ENCODE measurements around the gene TUBGCP3. TPM values are rescaled to one million over a fixed set of nuclear protein-coding genes. Genes with fewer than 3 reads are reported as not detected.

TUBGCP3 gene
- total RNA-seq, 1 experiment from 2014 or later = 47.4 TPM

DNA sequence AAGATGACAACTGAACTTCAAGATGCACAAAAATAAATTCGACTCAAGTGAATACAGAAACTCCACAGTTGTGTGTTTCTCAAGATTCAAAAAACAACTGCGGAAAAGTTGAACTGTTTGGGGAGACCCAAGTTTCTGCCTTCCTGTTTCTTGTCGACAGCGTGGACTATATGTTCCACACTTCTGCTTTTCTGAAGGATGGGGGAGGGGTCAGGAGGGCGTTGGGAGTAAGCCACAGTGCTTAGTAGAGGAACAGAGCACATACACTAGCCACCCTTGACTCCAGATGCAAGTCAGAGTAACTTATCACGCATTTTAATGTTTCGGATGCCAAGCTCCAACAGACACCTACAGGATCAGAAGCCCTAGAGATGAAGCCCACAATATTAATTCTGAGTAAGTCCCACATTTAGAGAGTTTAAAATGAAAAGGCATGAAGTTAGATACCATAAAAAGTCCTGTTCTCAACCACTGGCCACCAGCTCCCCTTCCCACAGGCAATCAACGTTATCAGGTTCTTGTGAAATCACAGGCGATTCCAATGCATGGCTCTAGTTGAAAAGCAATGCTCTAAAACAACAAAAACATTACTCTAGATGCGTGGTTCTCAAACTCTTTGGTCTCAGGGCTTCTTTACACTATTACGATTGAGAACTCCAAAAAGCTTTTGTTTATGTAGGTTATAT, 4.2 kb downstream of the TUBGCP3 start:
- Histone ChIP-seq H4K20me1 (ENCODE audit: insufficient read depth) (peaks cover 24% of the 10 kb centered on the region), H3K4me2 (no peak overlapping the region), H3K9me3 (ENCODE audit: insufficient read depth, low read depth) (no peaks in the 10 kb centered on the region), H3F3A (ENCODE audit: insufficient read depth, low read depth) (peaks cover 22% of the 10 kb centered on the region), H3K27ac (no peak overlapping the region), H3K27me3 (ENCODE audit: insufficient read depth, low read depth) (no peaks in the 10 kb centered on the region), H3K79me2 (ENCODE audit: low read depth) (peaks cover 93% of the 10 kb centered on the region), H2AFZ (no peak overlapping the region), H3K9me2 (ENCODE audit: insufficient read depth) (no peaks in the 10 kb centered on the region), H3K4me1 (replicated peaks; ENCODE audit: insufficient read depth) (peaks cover 14% of the 10 kb centered on the region), H3K4me3 (no peak overlapping the region), H3K36me3 (ENCODE audit: low read depth) (0 out of 2 replicates have a peak, but pooled peaks cover 3% of the 10 kb centered on the region)
- intact Hi-C loops (cut with micrococcal nuclease; ENCODE audit: unreplicated experiment) = no loop called here
- DNase-seq = no peak
- no TSS peak for BruUV-seq (replicated peaks)
- POLR2A ChIA-PET (ENCODE audit: unreplicated experiment) = no interaction called here
- TF ChIP-seq, protein P1, sequence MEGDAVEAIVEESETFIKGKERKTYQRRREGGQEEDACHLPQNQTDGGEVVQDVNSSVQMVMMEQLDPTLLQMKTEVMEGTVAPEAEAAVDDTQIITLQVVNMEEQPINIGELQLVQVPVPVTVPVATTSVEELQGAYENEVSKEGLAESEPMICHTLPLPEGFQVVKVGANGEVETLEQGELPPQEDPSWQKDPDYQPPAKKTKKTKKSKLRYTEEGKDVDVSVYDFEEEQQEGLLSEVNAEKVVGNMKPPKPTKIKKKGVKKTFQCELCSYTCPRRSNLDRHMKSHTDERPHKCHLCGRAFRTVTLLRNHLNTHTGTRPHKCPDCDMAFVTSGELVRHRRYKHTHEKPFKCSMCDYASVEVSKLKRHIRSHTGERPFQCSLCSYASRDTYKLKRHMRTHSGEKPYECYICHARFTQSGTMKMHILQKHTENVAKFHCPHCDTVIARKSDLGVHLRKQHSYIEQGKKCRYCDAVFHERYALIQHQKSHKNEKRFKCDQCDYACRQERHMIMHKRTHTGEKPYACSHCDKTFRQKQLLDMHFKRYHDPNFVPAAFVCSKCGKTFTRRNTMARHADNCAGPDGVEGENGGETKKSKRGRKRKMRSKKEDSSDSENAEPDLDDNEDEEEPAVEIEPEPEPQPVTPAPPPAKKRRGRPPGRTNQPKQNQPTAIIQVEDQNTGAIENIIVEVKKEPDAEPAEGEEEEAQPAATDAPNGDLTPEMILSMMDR (conservative IDR thresholded peaks at IDR 0.05) = no peak
- no peak for TF ChIP-seq EZH2 (IDR thresholded peaks at IDR 0.05; ENCODE audit: low read depth)
- CTCF ChIA-PET = no interaction called here

GRCh38 chr13:112582263-112582662, 5.7 kb downstream of the TUBGCP3 start:
- DNase-seq = no peak
- POLR2A ChIA-PET (ENCODE audit: unreplicated experiment) = no interaction called here

DNA sequence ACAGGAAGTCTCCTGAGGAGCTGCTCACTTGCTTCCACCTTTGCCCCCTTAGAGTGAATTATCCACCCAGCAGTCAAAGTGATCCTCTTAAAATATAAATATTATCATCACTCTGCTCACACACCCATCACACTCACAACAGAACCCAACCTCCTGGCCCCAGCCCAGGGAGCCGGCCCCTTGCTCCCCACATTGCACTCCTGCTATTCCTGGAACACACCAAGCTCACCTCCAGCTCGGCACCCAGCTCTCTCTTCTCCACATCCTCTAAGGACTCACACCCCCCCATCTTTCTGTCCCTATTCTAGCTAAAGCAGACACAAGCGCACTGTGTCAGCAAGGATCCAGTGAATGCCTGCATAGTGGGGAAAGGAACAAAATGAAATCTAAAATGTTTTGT, 7.0 kb downstream of the TUBGCP3 start:
- Histone ChIP-seq H3K79me2 (ENCODE audit: low read depth) (peaks cover 96% of the 10 kb centered on the region), H3K4me1 (replicated peaks; ENCODE audit: insufficient read depth) (no peaks in the 10 kb centered on the region), H3K9me2 (ENCODE audit: insufficient read depth) (no peaks in the 10 kb centered on the region), H3F3A (ENCODE audit: insufficient read depth, low read depth) (no peaks in the 10 kb centered on the region), H2AFZ (no peak overlapping the region), H4K20me1 (ENCODE audit: insufficient read depth) (peaks cover 43% of the 10 kb centered on the region), H3K9me3 (ENCODE audit: insufficient read depth, low read depth) (no peaks in the 10 kb centered on the region), H3K36me3 (ENCODE audit: low read depth) (0 out of 2 replicates have a peak, but pooled peaks cover 3% of the 10 kb centered on the region), H3K27me3 (ENCODE audit: insufficient read depth, low read depth) (no peaks in the 10 kb centered on the region), H3K4me2 (no peak overlapping the region), H3K4me3 (no peak overlapping the region), H3K27ac (no peak overlapping the region)
- BruUV-seq (replicated peaks) = no TSS peak
- no peak for DNase-seq
- ChIA-PET CTCF (no interaction called here), POLR2A (ENCODE audit: unreplicated experiment) (no interaction called here)
- TF ChIP-seq, protein P1 (conservative IDR thresholded peaks at IDR 0.05) = no peak
- no peak for TF ChIP-seq EZH2 (IDR thresholded peaks at IDR 0.05; ENCODE audit: low read depth)
- intact Hi-C loops (cut with micrococcal nuclease; ENCODE audit: unreplicated experiment) = no loop called here

More at GRCh38 chr13:112582263-112582662, 5.7 kb downstream of the TUBGCP3 start:
- Histone ChIP-seq H3K36me3 (ENCODE audit: low read depth) (0 out of 2 replicates have a peak, but pooled peaks cover 3% of the 10 kb centered on the region), H3K27ac (no peak overlapping the region), H3K9me2 (ENCODE audit: insufficient read depth) (no peaks in the 10 kb centered on the region), H3K27me3 (ENCODE audit: insufficient read depth, low read depth) (no peaks in the 10 kb centered on the region), H3K4me3 (no peak overlapping the region), H4K20me1 (ENCODE audit: insufficient read depth) (peaks cover 29% of the 10 kb centered on the region), H3K9me3 (ENCODE audit: insufficient read depth, low read depth) (no peaks in the 10 kb centered on the region), H3K4me1 (replicated peaks; ENCODE audit: insufficient read depth) (peaks cover 9% of the 10 kb centered on the region), H3K4me2 (no peak overlapping the region), H2AFZ (no peak overlapping the region), H3K79me2 (ENCODE audit: low read depth) (peaks cover 96% of the 10 kb centered on the region), H3F3A (ENCODE audit: insufficient read depth, low read depth) (peaks cover 9% of the 10 kb centered on the region)
- BruUV-seq (replicated peaks) = no TSS peak
- intact Hi-C loops (cut with micrococcal nuclease; ENCODE audit: unreplicated experiment) = no loop called here
- TF ChIP-seq, protein P1 (conservative IDR thresholded peaks at IDR 0.05) = no peak
- no peak for TF ChIP-seq EZH2 (IDR thresholded peaks at IDR 0.05; ENCODE audit: low read depth)
- CTCF ChIA-PET = no interaction called here

Data from PC-9 (cell line).